Panc1 (cell line): ENCODE data around the gene FAAP24.

ENCODE experiments used
- POLR2AphosphoS5 ChIP-seq: IDR thresholded peaks from 2 replicates; pipeline ENCODE4 v1.6.1; 2012; ENCODE audit warnings: mild to moderate bottlenecking, low read depth, low read length, moderate library complexity
- TCF7L2 ChIP-seq: IDR thresholded peaks from 2 replicates; pipeline ENCODE4 v1.6.1; 2011; ENCODE audit warnings: mild to moderate bottlenecking, low read depth, low read length, inconsistent platforms
- TF ChIP-seq, protein P1 (sequence below): fragments of 450-650 bp; IDR thresholded peaks from 2 replicates; pipeline ENCODE4 v1.5.1; 2017; ENCODE audit warnings: mild to moderate bottlenecking

DNA sequence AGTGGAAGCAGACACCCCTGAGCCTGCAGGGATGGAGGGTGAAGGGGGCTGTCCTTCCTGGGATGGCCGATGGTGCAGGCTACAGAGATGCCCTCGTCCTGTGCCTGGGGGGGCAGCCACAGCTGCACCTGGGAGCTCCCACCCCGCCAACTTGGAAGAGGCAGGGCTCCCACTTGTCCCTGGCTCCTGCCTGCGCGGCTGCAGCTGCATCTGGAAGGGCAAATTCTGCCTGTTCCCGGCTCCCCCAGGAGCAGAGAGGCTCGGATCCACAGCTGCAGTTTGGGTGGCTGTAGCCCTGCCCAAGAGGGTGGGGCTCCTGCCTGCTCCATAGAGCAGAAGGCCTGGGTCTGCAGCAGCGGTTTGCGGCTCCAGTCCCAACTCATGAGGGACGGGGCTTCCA lies 2.5 kb upstream of the FAAP24 start:
- TF ChIP-seq POLR2AphosphoS5, result no peak
- no peak for TF ChIP-seq TCF7L2
- TF ChIP-seq, protein P1, sequence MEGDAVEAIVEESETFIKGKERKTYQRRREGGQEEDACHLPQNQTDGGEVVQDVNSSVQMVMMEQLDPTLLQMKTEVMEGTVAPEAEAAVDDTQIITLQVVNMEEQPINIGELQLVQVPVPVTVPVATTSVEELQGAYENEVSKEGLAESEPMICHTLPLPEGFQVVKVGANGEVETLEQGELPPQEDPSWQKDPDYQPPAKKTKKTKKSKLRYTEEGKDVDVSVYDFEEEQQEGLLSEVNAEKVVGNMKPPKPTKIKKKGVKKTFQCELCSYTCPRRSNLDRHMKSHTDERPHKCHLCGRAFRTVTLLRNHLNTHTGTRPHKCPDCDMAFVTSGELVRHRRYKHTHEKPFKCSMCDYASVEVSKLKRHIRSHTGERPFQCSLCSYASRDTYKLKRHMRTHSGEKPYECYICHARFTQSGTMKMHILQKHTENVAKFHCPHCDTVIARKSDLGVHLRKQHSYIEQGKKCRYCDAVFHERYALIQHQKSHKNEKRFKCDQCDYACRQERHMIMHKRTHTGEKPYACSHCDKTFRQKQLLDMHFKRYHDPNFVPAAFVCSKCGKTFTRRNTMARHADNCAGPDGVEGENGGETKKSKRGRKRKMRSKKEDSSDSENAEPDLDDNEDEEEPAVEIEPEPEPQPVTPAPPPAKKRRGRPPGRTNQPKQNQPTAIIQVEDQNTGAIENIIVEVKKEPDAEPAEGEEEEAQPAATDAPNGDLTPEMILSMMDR, result no peak
